Measurements from ENCODE around the gene IFT122. TPM values are rescaled to one million over a fixed set of nuclear protein-coding genes. Genes with fewer than 3 reads are reported as not detected.
"Not testable (repeated sequence)": the region's sequence is repeated elsewhere in the genome, so short reads cannot be mapped to it uniquely, and the experiment has no call there.

Gene IFT122
- polyA plus RNA-seq, 1 experiment = 27.8 TPM

DNA sequence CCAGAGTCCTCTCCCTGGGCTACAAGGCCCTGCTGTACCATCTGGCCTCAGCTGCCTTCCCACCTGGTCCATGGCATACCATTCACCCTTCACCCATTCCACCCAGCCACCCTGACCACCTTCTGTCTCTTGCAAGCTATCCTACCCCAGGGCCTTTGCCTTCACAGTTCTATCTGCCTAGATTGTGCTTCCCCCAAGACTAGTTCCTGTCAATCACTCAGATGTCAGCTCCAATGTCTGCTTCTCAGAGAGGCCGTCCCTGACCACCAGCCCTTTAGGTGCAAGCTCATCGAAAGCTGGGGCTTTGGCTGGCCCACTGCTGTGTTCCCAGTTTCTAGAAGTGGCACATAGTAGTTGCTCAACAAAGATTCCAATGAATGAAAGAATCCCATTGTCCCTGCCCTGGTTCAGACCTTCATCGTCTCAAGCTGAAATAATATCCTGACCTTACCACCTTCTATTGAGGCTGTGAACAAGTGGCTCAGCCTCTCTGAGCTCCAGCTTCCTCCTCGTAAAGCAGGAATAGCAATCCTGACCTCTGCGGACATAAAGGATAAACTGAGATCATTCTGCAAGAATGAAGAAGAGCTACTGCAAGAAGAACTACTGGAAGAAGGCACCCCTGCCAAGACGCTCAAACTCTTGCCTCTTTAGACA lies 27.4 kb upstream of the IFT122 start:
- no peaks in the 10 kb centered on the region for H3K36me3 ChIP-seq (ENCODE audit: control insufficient read depth, insufficient read depth, low read length)
- no peaks in the 10 kb centered on the region for H3K27me3 ChIP-seq (ENCODE audit: control insufficient read depth, insufficient read depth, low read length)
- no peak overlapping the region for H3K4me3 ChIP-seq (ENCODE audit: low read depth, low read length)
- TF ChIP-seq, protein P1, sequence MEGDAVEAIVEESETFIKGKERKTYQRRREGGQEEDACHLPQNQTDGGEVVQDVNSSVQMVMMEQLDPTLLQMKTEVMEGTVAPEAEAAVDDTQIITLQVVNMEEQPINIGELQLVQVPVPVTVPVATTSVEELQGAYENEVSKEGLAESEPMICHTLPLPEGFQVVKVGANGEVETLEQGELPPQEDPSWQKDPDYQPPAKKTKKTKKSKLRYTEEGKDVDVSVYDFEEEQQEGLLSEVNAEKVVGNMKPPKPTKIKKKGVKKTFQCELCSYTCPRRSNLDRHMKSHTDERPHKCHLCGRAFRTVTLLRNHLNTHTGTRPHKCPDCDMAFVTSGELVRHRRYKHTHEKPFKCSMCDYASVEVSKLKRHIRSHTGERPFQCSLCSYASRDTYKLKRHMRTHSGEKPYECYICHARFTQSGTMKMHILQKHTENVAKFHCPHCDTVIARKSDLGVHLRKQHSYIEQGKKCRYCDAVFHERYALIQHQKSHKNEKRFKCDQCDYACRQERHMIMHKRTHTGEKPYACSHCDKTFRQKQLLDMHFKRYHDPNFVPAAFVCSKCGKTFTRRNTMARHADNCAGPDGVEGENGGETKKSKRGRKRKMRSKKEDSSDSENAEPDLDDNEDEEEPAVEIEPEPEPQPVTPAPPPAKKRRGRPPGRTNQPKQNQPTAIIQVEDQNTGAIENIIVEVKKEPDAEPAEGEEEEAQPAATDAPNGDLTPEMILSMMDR (IDR thresholded peaks at IDR 0.05; ENCODE audit: insufficient read depth, low read depth, low read length) = no peak
- no peak for DNase-seq (ENCODE audit: low read depth)
- ChIA-PET CTCF (interaction anchor here (1.0 to 1.6 kb wide), 3 partner anchors 9 to 442 kb away, joined by 4 read pairs; no protein-coding TSS in a partner anchor), POLR2A (no interaction called here)

DNA sequence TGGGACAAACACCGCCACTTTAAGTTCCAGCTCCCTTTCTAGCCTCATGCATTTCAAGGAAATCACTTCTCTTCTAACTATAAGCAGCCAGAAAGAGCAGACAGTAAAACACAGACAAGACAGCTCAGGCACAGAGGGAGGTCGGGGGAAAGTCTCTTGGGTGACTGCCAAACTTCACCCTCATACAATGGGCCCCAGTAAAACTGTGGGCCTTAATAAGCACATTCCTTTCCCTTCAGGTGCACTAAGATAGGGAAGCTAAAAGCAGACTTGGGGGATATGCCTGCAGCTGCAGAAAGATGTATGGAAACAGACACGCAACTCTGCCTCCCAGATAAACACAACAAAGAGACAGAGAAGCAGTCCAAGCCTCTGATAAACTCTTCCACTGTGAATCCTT lies 26.8 kb upstream of the IFT122 start:
- not testable (repeated sequence) for DNase-seq (ENCODE audit: low read depth); H3K27me3 ChIP-seq (ENCODE audit: control insufficient read depth, insufficient read depth, low read length); H3K4me3 ChIP-seq (ENCODE audit: low read depth, low read length); H3K36me3 ChIP-seq (ENCODE audit: control insufficient read depth, insufficient read depth, low read length)
- ChIA-PET CTCF (interaction anchor here (1.0 to 1.6 kb wide), 4 partner anchors 8 to 443 kb away, joined by 4 read pairs; no protein-coding TSS in a partner anchor), POLR2A (interaction anchor here (0.6 kb wide), 1 partner anchor 163 kb away, joined by 3 read pairs; no protein-coding TSS in a partner anchor)

DNA sequence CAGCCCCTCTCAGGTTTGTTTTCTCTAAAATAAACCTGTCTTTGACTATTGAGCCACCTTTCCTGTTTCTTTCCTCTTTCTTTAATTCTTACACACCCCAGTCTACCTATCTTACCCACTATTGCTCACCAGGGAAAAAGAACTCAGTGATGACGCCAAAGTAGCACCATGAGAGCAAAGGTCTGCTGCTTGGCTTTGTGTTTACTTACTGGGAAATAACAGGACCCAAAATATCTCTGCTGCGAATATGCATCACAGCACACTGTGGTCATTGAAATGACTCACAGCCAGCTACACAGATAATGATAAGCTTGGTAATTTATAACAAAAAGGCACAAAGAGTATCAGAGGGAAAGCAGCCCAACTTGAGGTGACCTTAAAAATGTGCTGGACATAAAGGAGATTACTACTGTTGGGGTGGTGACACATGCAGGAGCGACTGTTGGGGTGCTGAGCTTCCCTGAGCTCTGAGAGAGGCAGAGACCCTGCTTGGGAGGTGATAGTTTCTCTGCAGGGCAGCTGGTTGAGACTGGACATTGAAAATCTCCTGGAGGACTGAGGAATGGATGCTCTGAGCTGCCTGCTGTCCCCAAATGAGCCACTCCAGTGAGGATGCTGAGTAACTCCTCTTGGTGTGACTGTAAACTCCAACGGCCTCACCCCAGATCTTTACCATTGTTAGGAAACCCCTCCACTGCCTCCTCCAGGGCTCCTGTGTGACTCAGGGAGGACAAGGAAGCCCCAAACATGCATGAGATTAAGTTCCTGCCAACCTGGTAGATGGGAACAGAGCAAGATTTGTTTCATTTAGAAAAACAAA lies 26.1 kb upstream of the IFT122 start:
- TF ChIP-seq, protein P1 (IDR thresholded peaks at IDR 0.05; ENCODE audit: insufficient read depth, low read depth, low read length) = no peak
- POLR2A ChIA-PET = interaction anchor here (0.6 kb wide), 1 partner anchor 164 kb away, joined by 3 read pairs; no protein-coding TSS in a partner anchor
- DNase-seq (ENCODE audit: low read depth) = peak; percentile 83
- CTCF ChIA-PET = interaction anchor here (1.3 to 2.1 kb wide), 3 partner anchors 9 to 14 kb away, joined by 3 to 6 read pairs (median 4); no protein-coding TSS in a partner anchor
- Histone ChIP-seq H3K36me3 (ENCODE audit: control insufficient read depth, insufficient read depth, low read length) (no peaks in the 10 kb centered on the region), H3K4me3 (ENCODE audit: low read depth, low read length) (no peak overlapping the region), H3K27me3 (ENCODE audit: control insufficient read depth, insufficient read depth, low read length) (no peaks in the 10 kb centered on the region)

DNA sequence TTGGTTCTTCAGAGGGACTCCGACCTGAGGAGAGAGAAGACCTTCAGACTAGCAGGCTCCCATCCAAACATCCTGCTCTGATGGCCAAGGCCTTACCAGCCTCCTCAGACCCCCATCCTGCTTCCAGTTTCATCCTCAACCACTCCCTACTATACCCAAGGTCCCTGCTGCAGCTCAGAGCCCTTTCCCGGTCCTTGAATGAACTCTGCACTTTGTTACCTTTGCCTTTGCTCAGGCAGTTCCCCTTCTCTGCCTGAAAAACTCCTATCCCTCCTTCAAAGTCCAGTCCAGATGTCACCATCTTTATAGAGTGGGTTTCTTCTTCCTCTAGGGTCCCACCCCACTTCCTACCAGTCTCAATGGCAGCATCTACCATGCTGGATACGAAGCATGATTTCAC lies 24.6 kb upstream of the IFT122 start:
- ChIA-PET CTCF (interaction anchor here (0.6 to 2.1 kb wide), 2 partner anchors 13 to 15 kb away, joined by 3 to 6 read pairs; partner anchors contain the start of gene EFCAB12), POLR2A (no interaction called here)
- Histone ChIP-seq H3K36me3 (ENCODE audit: control insufficient read depth, insufficient read depth, low read length) (no peaks in the 10 kb centered on the region), H3K27me3 (ENCODE audit: control insufficient read depth, insufficient read depth, low read length) (no peaks in the 10 kb centered on the region), H3K4me3 (ENCODE audit: low read depth, low read length) (no peak overlapping the region)
- TF ChIP-seq, protein P1 (IDR thresholded peaks at IDR 0.05; ENCODE audit: insufficient read depth, low read depth, low read length) = no peak
- no peak for DNase-seq (ENCODE audit: low read depth)

DNA sequence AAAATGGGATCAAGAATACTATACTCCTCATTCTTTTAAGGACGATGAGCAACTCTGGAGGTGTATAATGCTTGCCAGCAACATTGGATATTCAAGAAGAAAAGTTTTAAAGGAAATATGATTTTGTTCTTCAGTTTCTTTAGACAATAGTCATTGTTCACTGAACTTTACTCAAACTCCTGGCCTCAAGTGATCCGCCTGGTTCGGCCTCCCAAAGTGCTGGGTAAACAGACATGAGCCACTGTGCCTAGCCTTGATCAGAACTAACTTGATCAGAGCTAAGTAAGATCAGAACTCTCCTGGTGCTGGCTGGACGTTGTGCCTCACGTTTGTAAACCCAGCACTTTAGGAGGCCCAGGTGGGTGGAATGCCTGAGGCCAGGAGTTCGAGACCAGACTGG lies 24.2 kb upstream of the IFT122 start:
- no peak overlapping the region for H3K4me3 ChIP-seq (ENCODE audit: low read depth, low read length)
- TF ChIP-seq, protein P1 (IDR thresholded peaks at IDR 0.05; ENCODE audit: insufficient read depth, low read depth, low read length) = no peak
- ChIA-PET POLR2A (no interaction called here), CTCF (interaction anchor here (0.6 kb wide), 1 partner anchor 12 kb away, joined by 3 read pairs; the partner anchor contains the start of gene EFCAB12)
- H3K36me3 ChIP-seq (ENCODE audit: control insufficient read depth, insufficient read depth, low read length) = no peaks in the 10 kb centered on the region
- H3K27me3 ChIP-seq (ENCODE audit: control insufficient read depth, insufficient read depth, low read length) = no peaks in the 10 kb centered on the region
- DNase-seq (ENCODE audit: low read depth) = no peak
